Heart left ventricle (tissue), 16 donors: ENCODE data around the gene PTPRZ1. TPM values are rescaled to one million over a fixed set of nuclear protein-coding genes. Genes with fewer than 3 reads are reported as not detected.

Source experiments
- ATAC-seq, 4 donors: fragments of 200-7000 bp; cut with Tn5 transposase; one replicate each; pipeline ENCODE4 v1.9.1; 2020 to 2022; ENCODE audit warnings: moderate library complexity in 4 of 4, mild to moderate bottlenecking in 3 of 4, moderate number of reproducible peaks in 1 of 4
- DNase-seq, 5 donors: peaks; one replicate each; pipeline ENCODE4 v3.0.0-alpha.2; 2020
- H3K27ac ChIP-seq, 12 donors: fragments of 200-600 bp; sonication (generic) in 4 of 12; one replicate each; pipeline versions ENCODE4 v1.5.0 to v1.8.0; 2016 to 2022; ENCODE audit warnings: mild to moderate bottlenecking in 2 of 12
- H3K27me3 ChIP-seq, 9 donors: fragments of 200-600 bp; sonication (generic) in 2 of 9; one replicate each; pipeline versions ENCODE4 v1.5.1 to v1.8.0; 2016 to 2022; ENCODE audit warnings: mild to moderate bottlenecking in 3 of 9
- H3K36me3 ChIP-seq, 9 donors: fragments of 200-600 bp; sonication (generic) in 2 of 9; one replicate each; pipeline versions ENCODE4 v1.5.0 to v1.8.0; 2018 to 2022; ENCODE audit warnings: mild to moderate bottlenecking in 2 of 9
- H3K4me1 ChIP-seq, 12 donors: fragments of 200-600 bp; sonication (generic) in 4 of 12; one replicate each; pipeline versions ENCODE4 v1.5.0 to v1.8.0; 2016 to 2022; ENCODE audit warnings: mild to moderate bottlenecking in 3 of 12
- H3K4me3 ChIP-seq, 12 donors: fragments of 200-600 bp; sonication (generic) in 4 of 12; one replicate each; pipeline versions ENCODE4 v1.5.0 to v1.8.0; 2017 to 2022; ENCODE audit warnings: mild to moderate bottlenecking in 9 of 12, moderate library complexity in 4 of 12
- H3K9me3 ChIP-seq, 12 donors: fragments of 200-600 bp; sonication (generic) in 4 of 12; one replicate each; pipeline versions ENCODE4 v1.5.0 to v1.8.0; 2016 to 2022; ENCODE audit warnings: mild to moderate bottlenecking in 1 of 12
- CTCF ChIP-seq, 12 donors: fragments of 200-600 bp; sonication (generic) in 4 of 12; IDR thresholded peaks; one replicate each; pipeline versions ENCODE4 v1.5.0 to v1.8.0; 2018 to 2022; ENCODE audit warnings: antibody characterized with exemption in 12 of 12, mild to moderate bottlenecking in 5 of 12
- POLR2A ChIP-seq, 2 donors: fragments of 450-650 bp; IDR thresholded peaks; one replicate each; pipeline ENCODE4 v1.6.1; 2017; ENCODE audit warnings: antibody characterized with exemption in 2 of 2, mild to moderate bottlenecking in 2 of 2, moderate library complexity in 2 of 2
- WGBS, 4 donors: extraction: QIAGEN DNeasy Blood & Tissue Kit in 2 of 4; methylation state at CpG; one replicate each; pipeline versions ENCODE4 v1.1.5 to v1.1.7; 2013 to 2018; 5-methylcytosine and 5-hydroxymethylcytosine counted together
- intact Hi-C, 10 donors: fragments of 100-400 bp; cut with DNase I; formaldehyde crosslinking; loops; one replicate each; pipeline versions ENCODE4 v1.11.1 to v1.14.2; 2022
- polyA plus RNA-seq, 2 donors: library from polyadenylated mRNA; stranded (reverse); fragments of 200-250 nt; gene quantifications; one replicate each; pipeline ENCODE4 v1.2.3, GENCODE V29; 2013
- total RNA-seq, 9 donors: library from RNA; depleted of rRNA in 2 of 9; stranded (reverse); fragments of >200 nt in 2 of 9; fragmentation: NEBNext Ultra II Directional in 3 of 9; extraction: Animal tissue kit (Norgen Biotek cat#: 25700) in 3 of 9; gene quantifications; one replicate each; pipeline versions ENCODE4 v1.1.0 to v1.2.4, GENCODE V29; 2016 to 2023
- donor health status: ischemic (EF 13 %, LVEDD 7.1; RV severe dilation, severe dysfunction).
- donor health status: healthy with polysubstance abuse.
- donor health status: DM: no; HTN: yes; CAD: no.
- donor health status: DM: no; HTN: no; CAD: no.
- donor health status: ischemic (EF 25% LVEDD 6.9; RV normal size, moderate dysfunction).
- donor health status: ischemic (EF 25% LVEDD 5.7; RV mildly dilated, moderate dysfunction).
- donor health status: healthy.
- donor health status: DM: yes; HTN: yes; CAD: no.
- donor health status: ischemic (EF 35%, LVEDD 5.7; RV mildly dilated, moderate dysfunction).
- donor health status: nonischemic (EF 11% LVEDD 7.7; RV severe dilation, severe dysfunction).
- donor health status: DM: yes; HTN: yes; CAD: no.
- donor health status: PGD.
- donor health status: ischemic (EF 29% LVEDD 5.4; RV normal size, mild dysfunction).
- donor health status: nonischemic (EF 23%, LVEDD 6.1; RV moderate dilation, normal function).

PTPRZ1 gene
- total and polyA plus RNA-seq, 11 donors: 0.27 to 4.8 (median 0.45) TPM

- Histone ChIP-seq H3K36me3 (no peaks in the 10 kb centered on the region), H3K4me3 (no peak overlapping the region), H3K27me3 (peaks cover 0 to 17% (median 7%) of the 10 kb centered on the region in 9 donors), H3K9me3 (no peaks in the 10 kb centered on the region), H3K4me1 (peaks cover 0 to 3% (median 0%) of the 10 kb centered on the region in 12 donors), H3K27ac (no peak overlapping the region)
- intact Hi-C loops: no loop called here
- 76 to 87% (median 78%) methylated on average over 5 of the region's 5 CpGs for WGBS, 4 donors
- TF ChIP-seq POLR2A (IDR thresholded peaks at IDR 0.05): no peak
- TF ChIP-seq CTCF (IDR thresholded peaks at IDR 0.05): no peak
- no peak for DNase-seq
- no peak for ATAC-seq
Measured at GRCh38 chr7:121878918-121879464, 6.0 kb downstream of the PTPRZ1 start.

GRCh38 chr7:121879544-121879943 is 6.6 kb downstream of the PTPRZ1 start:
- H3K4me1 ChIP-seq: no peaks in the 10 kb centered on the region
- no peaks in the 10 kb centered on the region for H3K36me3 ChIP-seq
- WGBS, 4 donors: 39 to 65% (median 57%) methylated on average over 1 of the region's 1 CpG
- no peak overlapping the region for H3K27ac ChIP-seq
- intact Hi-C loops: no loop called here
- no peak for TF ChIP-seq CTCF (IDR thresholded peaks at IDR 0.05)
- no peak for TF ChIP-seq POLR2A (IDR thresholded peaks at IDR 0.05)
- ATAC-seq (no peak), DNase-seq (no peak)
- H3K9me3 ChIP-seq: no peaks in the 10 kb centered on the region
- H3K27me3 ChIP-seq: peaks cover 0 to 12% (median 6%) of the 10 kb centered on the region in 9 donors
- no peak overlapping the region for H3K4me3 ChIP-seq

GRCh38 chr7:121882731-121883130 is 9.8 kb downstream of the PTPRZ1 start:
- Histone ChIP-seq H3K9me3 (no peaks in the 10 kb centered on the region), H3K36me3 (no peaks in the 10 kb centered on the region), H3K4me1 (no peaks in the 10 kb centered on the region), H3K27me3 (no peaks in the 10 kb centered on the region), H3K27ac (no peak overlapping the region), H3K4me3 (no peak overlapping the region)
- DNase-seq (no peak), ATAC-seq (no peak)
- TF ChIP-seq POLR2A (IDR thresholded peaks at IDR 0.05): no peak
- TF ChIP-seq CTCF (IDR thresholded peaks at IDR 0.05): no peak
- WGBS, 4 donors: 72 to 78% (median 74%) methylated on average over 2 of the region's 2 CpGs
- intact Hi-C loops: no loop called here

GRCh38 chr7:121885166-121885920 is 12.4 kb downstream of the PTPRZ1 start:
- H3K36me3 ChIP-seq: no peaks in the 10 kb centered on the region
- ATAC-seq (no peak), DNase-seq (no peak)
- 53 to 81% (median 79%) methylated on average over 4 of the region's 4 CpGs for WGBS, 4 donors
- no peaks in the 10 kb centered on the region for H3K27me3 ChIP-seq
- H3K27ac ChIP-seq: no peak overlapping the region
- no peak overlapping the region for H3K4me3 ChIP-seq
- H3K9me3 ChIP-seq: no peaks in the 10 kb centered on the region
- no peak for TF ChIP-seq POLR2A (IDR thresholded peaks at IDR 0.05)
- no peak for TF ChIP-seq CTCF (IDR thresholded peaks at IDR 0.05)
- no peaks in the 10 kb centered on the region for H3K4me1 ChIP-seq
- intact Hi-C loops: no loop called here
